ENCODE data around the gene DDX60. TPM values are rescaled to one million over a fixed set of nuclear protein-coding genes. Genes with fewer than 3 reads are reported as not detected.
A peak's percentile ranks its signal among the peaks of the same experiment; 100 is the strongest.
"Not testable (repeated sequence)": the region's sequence is repeated elsewhere in the genome, so short reads cannot be mapped to it uniquely, and the experiment has no call there.

The DDX60 gene
- total RNA-seq, 2 experiments from 2014 or later, result 111 to 115 TPM

DNA sequence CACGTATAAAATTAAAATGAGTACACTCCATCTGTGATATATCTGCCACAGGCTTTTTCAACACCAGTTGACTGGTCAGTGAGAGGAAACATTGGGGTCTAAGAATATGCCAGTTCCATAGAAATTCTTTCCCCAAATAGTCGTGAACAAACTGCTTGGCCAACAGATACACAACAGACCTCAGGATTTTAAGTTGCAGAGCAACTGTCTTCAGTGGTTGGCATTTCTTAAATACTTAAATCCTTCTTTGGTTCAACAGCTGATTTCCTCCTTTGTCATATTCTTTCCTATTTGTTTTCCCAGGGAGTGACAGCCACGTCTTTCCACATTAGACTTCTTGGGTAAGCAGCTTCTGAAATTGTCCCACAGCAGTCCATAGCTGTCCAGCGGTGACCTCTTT lies 7.0 kb upstream of the DDX60 start:
- CTCF ChIA-PET, result no interaction called here

GRCh38 chr4:168321006-168321405 lies 2.5 kb upstream of the DDX60 start:
- Mint-ChIP-seq H3K36me3 (ENCODE audit: low read depth) (peaks cover 61% of the 10 kb centered on the region), H3K9me3 (ENCODE audit: insufficient read depth) (peaks cover 8% of the 10 kb centered on the region), H3K27ac (peak overlapping the region; percentile 1), H3K27me3 (ENCODE audit: low read depth) (no peaks in the 10 kb centered on the region), H3K4me3 (no peak overlapping the region), H3K4me1 (ENCODE audit: low read depth) (peaks cover 39% of the 10 kb centered on the region)
- CTCF ChIA-PET, result no interaction called here
- ATAC-seq, result no peak
- DNase-seq, result no peak
- POLR2A ChIA-PET, result interaction anchor here (1.2 kb wide), 1 partner anchor 159 kb away, joined by 6 read pairs; the partner anchor contains the start of gene DDX60L

More for the DNA sequence above, 7.0 kb upstream of the DDX60 start:
- POLR2A ChIA-PET, result no interaction called here
- H3K9me3 Mint-ChIP-seq (ENCODE audit: insufficient read depth), result peaks cover 9% of the 10 kb centered on the region
- peaks cover 34% of the 10 kb centered on the region for H3K36me3 Mint-ChIP-seq (ENCODE audit: low read depth)
- ATAC-seq, result no peak
- H3K27ac Mint-ChIP-seq, result no peak overlapping the region
- H3K27me3 Mint-ChIP-seq (ENCODE audit: low read depth), result no peaks in the 10 kb centered on the region
- H3K4me1 Mint-ChIP-seq (ENCODE audit: low read depth), result peaks cover 8% of the 10 kb centered on the region
- DNase-seq, result no peak
- H3K4me3 Mint-ChIP-seq, result no peak overlapping the region

GRCh38 chr4:168319486-168320019 lies 1.0 kb upstream of the DDX60 start:
- ATAC-seq, result no peak

GRCh38 chr4:168317621-168318020 lies 931 bp downstream of the DDX60 start:
- Mint-ChIP-seq H3K36me3 (ENCODE audit: low read depth) (peaks cover 74% of the 10 kb centered on the region), H3K27ac (peak overlapping the region; percentile 98), H3K9me3 (ENCODE audit: insufficient read depth) (peaks cover 8% of the 10 kb centered on the region), H3K4me1 (ENCODE audit: low read depth) (peaks cover 67% of the 10 kb centered on the region), H3K27me3 (ENCODE audit: low read depth) (no peaks in the 10 kb centered on the region), H3K4me3 (peak overlapping the region; percentile 94)
- DNase-seq, result peak; percentile 33
- CTCF ChIA-PET, result interaction anchor here (0.7 to 1.3 kb wide), 3 partner anchors 12 to 185 kb away, joined by 3 to 10 read pairs (median 3); no protein-coding TSS in a partner anchor
- POLR2A ChIA-PET, result interaction anchor here (0.6 to 3.2 kb wide), 12 partner anchors 13 to 1303 kb away, joined by 3 to 27 read pairs (median 5); partner anchors contain the start of genes CBR4, CLCN3 and DDX60L
- ATAC-seq, result peak; percentile 16

More at GRCh38 chr4:168319486-168320019, 1.0 kb upstream of the DDX60 start:
- DNase-seq, result no peak
- peak overlapping the region; percentile 98 for H3K27ac Mint-ChIP-seq
- peaks cover 69% of the 10 kb centered on the region for H3K36me3 Mint-ChIP-seq (ENCODE audit: low read depth)
- H3K27me3 Mint-ChIP-seq (ENCODE audit: low read depth), result no peaks in the 10 kb centered on the region
- POLR2A ChIA-PET, result interaction anchor here (0.9 to 3.2 kb wide), 2 partner anchors 15 to 160 kb away, joined by 3 to 27 read pairs; partner anchors contain the start of gene DDX60L
- peaks cover 8% of the 10 kb centered on the region for H3K9me3 Mint-ChIP-seq (ENCODE audit: insufficient read depth)
- peak overlapping the region; percentile 94 for H3K4me3 Mint-ChIP-seq
- CTCF ChIA-PET, result no interaction called here
- H3K4me1 Mint-ChIP-seq (ENCODE audit: low read depth), result peaks cover 51% of the 10 kb centered on the region

- DNase-seq (no peak), ATAC-seq (no peak)
- Mint-ChIP-seq H3K4me1 (ENCODE audit: low read depth) (peaks cover 67% of the 10 kb centered on the region), H3K27me3 (ENCODE audit: low read depth) (no peaks in the 10 kb centered on the region), H3K9me3 (ENCODE audit: insufficient read depth) (no peaks in the 10 kb centered on the region), H3K27ac (no peak overlapping the region), H3K36me3 (ENCODE audit: low read depth) (peaks cover 71% of the 10 kb centered on the region), H3K4me3 (no peak overlapping the region)
- ChIA-PET POLR2A (no interaction called here), CTCF (interaction anchor here (1.0 kb wide), 1 partner anchor 170 kb away, joined by 3 read pairs; the partner anchor contains the start of gene DDX60L)
These were observed 8.8 kb downstream of the DDX60 start for GRCh38 chr4:168309781-168310180.

DNA sequence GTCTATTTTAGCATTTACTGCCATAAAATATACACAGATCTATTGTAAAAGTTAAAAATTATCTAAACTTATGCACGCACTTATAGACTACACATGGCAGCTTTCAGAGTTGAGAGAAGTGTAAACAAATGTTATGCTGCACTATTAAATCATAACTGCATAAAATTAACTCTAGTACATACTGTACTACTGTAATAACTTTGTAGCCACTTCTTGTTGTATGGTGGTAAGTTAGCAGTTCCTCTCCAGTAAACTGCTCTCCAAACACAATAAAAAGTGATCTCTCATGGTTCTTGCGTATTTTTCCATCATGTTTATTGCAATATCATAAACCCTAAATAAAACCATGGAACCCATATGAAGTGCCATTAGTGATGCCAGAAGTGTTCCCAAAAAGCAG lies 9.6 kb downstream of the DDX60 start:
- ChIA-PET CTCF (no interaction called here), POLR2A (no interaction called here)
- Mint-ChIP-seq H3K27me3 (ENCODE audit: low read depth) (no peaks in the 10 kb centered on the region), H3K27ac (no peak overlapping the region), H3K4me1 (ENCODE audit: low read depth) (peaks cover 58% of the 10 kb centered on the region), H3K36me3 (ENCODE audit: low read depth) (peaks cover 71% of the 10 kb centered on the region), H3K4me3 (no peak overlapping the region), H3K9me3 (ENCODE audit: insufficient read depth) (no peaks in the 10 kb centered on the region)
- DNase-seq (no peak), ATAC-seq (no peak)

DNA sequence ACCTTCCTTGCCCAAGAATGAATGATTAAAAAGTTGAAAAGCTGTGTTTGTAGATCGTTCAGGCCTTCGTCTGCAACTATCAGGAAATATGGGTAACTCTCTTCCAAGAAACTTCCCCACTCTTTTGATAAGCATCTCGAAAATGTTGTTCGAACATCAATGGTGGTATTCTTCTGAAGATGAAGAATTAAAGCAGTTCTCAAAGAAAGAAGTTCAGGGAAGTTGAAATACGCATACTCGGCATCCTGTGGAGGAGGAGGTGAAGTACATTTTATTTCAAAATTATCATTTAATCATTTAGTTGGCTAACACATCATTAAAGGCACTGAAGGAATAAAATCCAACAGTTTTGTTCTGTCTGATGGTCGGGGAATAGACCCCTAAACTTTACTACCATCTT lies 12.1 kb downstream of the DDX60 start:
- Mint-ChIP-seq H3K4me3 (peak overlapping the region; percentile 30), H3K27me3 (ENCODE audit: low read depth) (no peaks in the 10 kb centered on the region), H3K36me3 (ENCODE audit: low read depth) (peaks cover 66% of the 10 kb centered on the region), H3K4me1 (ENCODE audit: low read depth) (peaks cover 38% of the 10 kb centered on the region), H3K27ac (peak overlapping the region; percentile 56), H3K9me3 (ENCODE audit: insufficient read depth) (no peaks in the 10 kb centered on the region)
- DNase-seq (no peak), ATAC-seq (no peak)
- ChIA-PET POLR2A (no interaction called here), CTCF (interaction anchor here (0.8 to 3.1 kb wide), 2 partner anchors 12 to 55 kb away, joined by 3 to 10 read pairs; partner anchors contain the start of gene DDX60)

DNA sequence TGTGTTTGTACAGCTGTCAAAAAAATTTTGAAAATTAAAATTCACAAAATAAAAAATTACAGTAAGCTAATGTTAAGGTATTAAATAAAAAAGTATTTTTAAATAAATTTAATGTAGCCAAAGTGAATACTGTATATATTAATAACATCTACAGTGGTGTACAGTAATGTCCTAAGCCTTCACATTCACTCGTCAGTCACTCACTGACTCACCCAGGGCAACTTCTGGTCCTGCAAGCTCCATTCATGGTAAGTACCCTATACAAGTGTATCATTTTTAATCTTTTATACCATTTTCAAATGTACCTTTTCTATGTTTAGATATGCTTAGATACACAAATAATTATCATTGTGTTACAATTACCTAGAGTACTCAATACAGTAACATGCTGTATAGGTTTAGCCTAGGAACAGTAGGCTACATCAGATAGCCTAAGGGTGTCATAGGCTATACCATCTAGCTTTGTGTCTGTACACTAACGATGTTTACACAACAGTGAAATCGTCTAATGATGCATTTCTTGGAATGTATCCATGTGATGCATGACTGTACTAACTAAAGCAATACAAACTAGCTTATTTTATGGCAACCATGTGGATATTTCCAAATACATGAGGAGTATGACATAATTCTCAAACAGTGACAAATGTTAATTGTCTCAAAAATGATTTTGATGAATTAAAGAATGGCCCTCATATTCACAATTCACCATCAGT lies 13.7 kb downstream of the DDX60 start:
- ChIA-PET CTCF (interaction anchor here (3.1 kb wide), 1 partner anchor 13 kb away, joined by 10 read pairs; the partner anchor contains the start of gene DDX60), POLR2A (interaction anchor here (0.6 to 2.1 kb wide), 3 partner anchors 13 to 75 kb away, joined by 3 to 12 read pairs (median 3); no protein-coding TSS in a partner anchor)
- Mint-ChIP-seq H3K9me3 (ENCODE audit: insufficient read depth) (no peaks in the 10 kb centered on the region), H3K27me3 (ENCODE audit: low read depth) (no peaks in the 10 kb centered on the region), H3K4me3 (no peak overlapping the region), H3K36me3 (ENCODE audit: low read depth) (peaks cover 66% of the 10 kb centered on the region), H3K27ac (no peak overlapping the region), H3K4me1 (ENCODE audit: low read depth) (peaks cover 35% of the 10 kb centered on the region)
- DNase-seq, result no peak
- ATAC-seq, result no peak

- DNase-seq; POLR2A ChIA-PET; H3K27me3 Mint-ChIP-seq (ENCODE audit: low read depth); H3K9me3 Mint-ChIP-seq (ENCODE audit: insufficient read depth); CTCF ChIA-PET; H3K4me3 Mint-ChIP-seq; ATAC-seq: not testable (repeated sequence)
- Mint-ChIP-seq H3K27ac (peak overlapping the region; percentile 20), H3K36me3 (ENCODE audit: low read depth) (peaks cover 66% of the 10 kb centered on the region), H3K4me1 (ENCODE audit: low read depth) (peaks cover 32% of the 10 kb centered on the region)
These were observed 15.1 kb downstream of the DDX60 start for GRCh38 chr4:168303430-168303829.

DNA sequence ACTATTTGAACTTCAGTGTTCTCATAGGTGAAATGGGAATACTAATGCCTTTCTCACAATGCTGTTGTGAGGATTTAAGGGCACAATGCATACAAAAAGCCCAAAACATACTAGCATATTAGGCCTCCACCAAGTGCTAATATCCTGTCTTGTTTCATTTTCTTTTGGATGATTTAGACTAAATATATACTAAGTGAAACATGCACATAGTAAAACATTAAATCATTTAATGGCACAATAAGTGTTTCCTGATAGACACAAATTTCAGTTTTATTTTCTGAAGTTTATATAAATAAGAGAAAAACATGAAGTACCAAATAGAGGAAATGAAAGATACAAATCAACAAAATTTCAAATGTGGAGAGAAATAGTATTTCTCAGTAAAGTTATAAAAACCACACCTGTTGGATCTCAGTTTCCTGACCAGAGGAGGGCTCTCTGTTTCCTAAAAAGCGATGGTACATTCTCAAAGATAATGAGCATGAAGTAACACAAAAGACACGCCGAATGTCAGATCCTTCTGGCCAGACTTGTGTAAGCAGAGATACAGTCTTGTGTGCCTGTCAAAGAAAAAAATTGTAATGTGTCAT lies 25.1 kb downstream of the DDX60 start:
- DNase-seq (no peak), ATAC-seq (no peak)
- no peak overlapping the region for H3K27ac Mint-ChIP-seq
- peaks cover 72% of the 10 kb centered on the region for H3K36me3 Mint-ChIP-seq (ENCODE audit: low read depth)
- H3K4me3 Mint-ChIP-seq, result no peak overlapping the region
- no peaks in the 10 kb centered on the region for H3K27me3 Mint-ChIP-seq (ENCODE audit: low read depth)
- ChIA-PET POLR2A (no interaction called here), CTCF (no interaction called here)
- H3K4me1 Mint-ChIP-seq (ENCODE audit: low read depth), result peaks cover 17% of the 10 kb centered on the region
- H3K9me3 Mint-ChIP-seq (ENCODE audit: insufficient read depth), result no peaks in the 10 kb centered on the region

DNA sequence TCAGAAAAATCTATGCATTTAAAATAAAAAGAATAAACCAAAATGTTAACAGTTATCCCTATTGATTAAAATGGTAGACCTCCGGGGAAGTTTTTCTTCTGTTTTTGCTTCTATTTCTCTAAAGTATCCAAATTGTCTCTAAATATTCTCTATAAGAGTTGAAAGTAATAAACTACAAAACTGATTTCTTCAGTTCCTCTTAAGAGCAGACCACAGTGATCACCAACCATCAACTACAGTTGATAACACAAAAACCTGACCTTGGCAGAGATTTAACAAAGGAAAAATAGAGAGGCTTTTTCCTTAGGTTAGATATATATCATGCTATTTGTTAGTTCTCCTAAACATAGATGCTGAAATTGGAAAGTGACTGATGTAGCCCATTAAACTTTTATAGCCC lies 27.3 kb downstream of the DDX60 start:
- H3K27ac Mint-ChIP-seq, result no peak overlapping the region
- ChIA-PET POLR2A (interaction anchor here (1.7 kb wide), 1 partner anchor 27 kb away, joined by 7 read pairs; the partner anchor contains the start of gene DDX60), CTCF (no interaction called here)
- no peak overlapping the region for H3K4me3 Mint-ChIP-seq
- no peaks in the 10 kb centered on the region for H3K9me3 Mint-ChIP-seq (ENCODE audit: insufficient read depth)
- H3K4me1 Mint-ChIP-seq (ENCODE audit: low read depth), result peaks cover 13% of the 10 kb centered on the region
- no peaks in the 10 kb centered on the region for H3K27me3 Mint-ChIP-seq (ENCODE audit: low read depth)
- ATAC-seq (no peak), DNase-seq (no peak)
- H3K36me3 Mint-ChIP-seq (ENCODE audit: low read depth), result peaks cover 61% of the 10 kb centered on the region

- not testable (repeated sequence) for H3K27me3 Mint-ChIP-seq (ENCODE audit: low read depth)
- peaks cover 53% of the 10 kb centered on the region for H3K36me3 Mint-ChIP-seq (ENCODE audit: low read depth)
These were observed 32.7 kb downstream of the DDX60 start for GRCh38 chr4:168285850-168286249.

More at GRCh38 chr4:168285850-168286249, 32.7 kb downstream of the DDX60 start:
- ATAC-seq; DNase-seq; H3K27ac Mint-ChIP-seq; H3K4me3 Mint-ChIP-seq; CTCF ChIA-PET; POLR2A ChIA-PET; H3K9me3 Mint-ChIP-seq (ENCODE audit: insufficient read depth); H3K4me1 Mint-ChIP-seq (ENCODE audit: low read depth): not testable (repeated sequence)
